ENCODE data around the gene CHRNA1. TPM values are rescaled to one million over a fixed set of nuclear protein-coding genes. Genes with fewer than 3 reads are reported as not detected.

Gene CHRNA1
- total and polyA plus RNA-seq, 10 of the 15 experiments (the other 5 are each of a cell fraction or from before 2014, with no cell fraction given): 0.05 to 0.14 TPM; not detected in 8

GRCh38 chr2:174752403-174753037 is 11.8 kb downstream of the CHRNA1 start (continued):
- no peak for TF ChIP-seq NR2C1 (IDR thresholded peaks at IDR 0.05)
- no peak for TF ChIP-seq REST (IDR thresholded peaks at IDR 0.05; ENCODE audit: low read depth, low read length)
- TF ChIP-seq SMAD1 (IDR thresholded peaks at IDR 0.05; ENCODE audit: low read depth, partially characterized antibody): no peak
- TF ChIP-seq CHD2 (IDR thresholded peaks at IDR 0.05; ENCODE audit: borderline replicate concordance, low read depth, low read length): no peak
- TF ChIP-seq IKZF2 (IDR thresholded peaks at IDR 0.05): peak in 1 of 2 experiments; percentile 47
- no peak for TF ChIP-seq SRF (IDR thresholded peaks at IDR 0.05; ENCODE audit: low read depth in 2 of 2, low read length in 2 of 2)
- no peak for TF ChIP-seq WRNIP1 (IDR thresholded peaks at IDR 0.05; ENCODE audit: borderline replicate concordance, low read depth, low read length)
- peak; percentile 21 to 73; a peak in 1 of 4 replicates for TF ChIP-seq BHLHE40 (IDR thresholded peaks at IDR 0.05; ENCODE audit: borderline replicate concordance in 1 of 2, low read depth in 2 of 2, low read length in 1 of 2)
- peak; percentile 48; the same call in 1 of the 2 replicates for TF ChIP-seq NFIC (IDR thresholded peaks at IDR 0.05; ENCODE audit: low read depth, low read length)
- peak; percentile 10; the same call in 1 of the 2 replicates for TF ChIP-seq BCL11A (IDR thresholded peaks at IDR 0.05; ENCODE audit: low read depth, low read length)
- no peak for TF ChIP-seq CBX5 (IDR thresholded peaks at IDR 0.05; ENCODE audit: low read depth)
- TF ChIP-seq MTA3 (IDR thresholded peaks at IDR 0.05; ENCODE audit: borderline replicate concordance, low read length): no peak; the same call in 1 of the 2 replicates
- TF ChIP-seq STAT3 (IDR thresholded peaks at IDR 0.05; ENCODE audit: low read depth, low read length): no peak
- TF ChIP-seq CHD1 (IDR thresholded peaks at IDR 0.05; ENCODE audit: low read depth, low read length): no peak
- TF ChIP-seq SMAD5 (IDR thresholded peaks at IDR 0.05; ENCODE audit: low read depth): no peak
- TF ChIP-seq RUNX3 (IDR thresholded peaks at IDR 0.05; ENCODE audit: low read length): peak; percentile 91
- no peak for TF ChIP-seq MAX (IDR thresholded peaks at IDR 0.05; ENCODE audit: low read depth, low read length)
- TF ChIP-seq NBN (IDR thresholded peaks at IDR 0.05): no peak
- TF ChIP-seq SUPT20H (IDR thresholded peaks at IDR 0.05; ENCODE audit: borderline replicate concordance, control insufficient read depth, low read depth, low read length): no peak
- TF ChIP-seq ZZZ3 (IDR thresholded peaks at IDR 0.05; ENCODE audit: control insufficient read depth, insufficient read length, low read depth): no peak
- no peak for TF ChIP-seq BCLAF1 (IDR thresholded peaks at IDR 0.05)
- no peak for TF ChIP-seq HDAC2 (IDR thresholded peaks at IDR 0.05)
- no peak for TF ChIP-seq PAX8 (IDR thresholded peaks at IDR 0.05)
